Left lung (tissue), 10 donors: Measurements from ENCODE around the gene BDKRB1. TPM values are rescaled to one million over a fixed set of nuclear protein-coding genes. Genes with fewer than 3 reads are reported as not detected.

Experiments used
- ATAC-seq: fragments of 200-7000 bp; cut with Tn5 transposase; one replicate; pipeline ENCODE4 v1.9.1; 2020; ENCODE audit warnings: moderate library complexity
- DNase-seq, 4 donors: peaks; one replicate each; pipeline ENCODE4 v3.0.0-alpha.2; 2013 to 2020
- H3K27ac ChIP-seq, 2 donors: fragments of 200-600 bp; sonication (generic) in 1 of 2; one replicate each; pipeline versions ENCODE4 v1.5.0 to v1.8.0; 2020 to 2021
- H3K27me3 ChIP-seq, 2 donors: fragments of 200-600 bp; sonication (generic) in 1 of 2; one replicate each; pipeline versions ENCODE4 v1.5.0 to v1.8.0; 2020 to 2021
- H3K36me3 ChIP-seq, 2 donors: fragments of 200-600 bp; sonication (generic) in 1 of 2; one replicate each; pipeline versions ENCODE4 v1.5.0 to v1.8.0; 2020 to 2021
- H3K4me1 ChIP-seq, 2 donors: fragments of 200-600 bp; one replicate each; pipeline ENCODE4 v1.8.0; 2021
- H3K4me3 ChIP-seq, 2 donors: fragments of 200-600 bp; sonication (generic) in 1 of 2; one replicate each; pipeline versions ENCODE4 v1.5.0 to v1.8.0; 2020 to 2021; ENCODE audit warnings: mild to moderate bottlenecking in 1 of 2
- H3K9me3 ChIP-seq, 2 donors: fragments of 200-600 bp; sonication (generic) in 1 of 2; one replicate each; pipeline versions ENCODE4 v1.5.0 to v1.8.0; 2020 to 2021
- CTCF ChIP-seq, 2 donors: fragments of 200-600 bp; sonication (generic) in 1 of 2; IDR thresholded peaks; one replicate each; pipeline versions ENCODE4 v1.5.0 to v1.8.0; 2021; ENCODE audit warnings: antibody characterized with exemption in 2 of 2
- intact Hi-C, 2 donors: fragments of 100-400 bp; cut with DNase I; formaldehyde crosslinking; loops; one replicate each; pipeline versions ENCODE4 v1.11.2 to v1.14.2; 2022
- polyA plus RNA-seq, 6 donors: library from polyadenylated mRNA; unstranded; fragments of 120-200 nt; gene quantifications; one replicate each; pipeline ENCODE4 v1.2.1, GENCODE V29; 2013; ENCODE audit not compliant: insufficient read length in 6 of 6
- total RNA-seq, 2 donors: library from RNA; stranded (reverse); fragmentation: NEBNext Ultra II Directional; extraction: Animal tissue kit (Norgen Biotek cat#: 25700); gene quantifications; one replicate each; pipeline ENCODE4 v1.2.1, GENCODE V29; 2021
- donor health status: DM: no; HTN: yes; CAD: no.
- donor health status: DM: no; HTN: no; CAD: no.

BDKRB1 gene
- total and polyA plus RNA-seq, 8 donors = 0.24 to 0.99 (median 0.35) TPM; not detected in 1

GRCh38 chr14:96245710-96246538 lies 10.1 kb upstream of the BDKRB1 start:
- TF ChIP-seq CTCF (IDR thresholded peaks at IDR 0.05) = no peak
- peak in 1 of 4 donors; percentile 4 for DNase-seq
- H3K27me3 ChIP-seq = no peaks in the 10 kb centered on the region
- H3K36me3 ChIP-seq = no peaks in the 10 kb centered on the region
- H3K4me1 ChIP-seq = no peaks in the 10 kb centered on the region
- no peaks in the 10 kb centered on the region for H3K9me3 ChIP-seq
- no peak overlapping the region for H3K4me3 ChIP-seq
- intact Hi-C loops = no loop called here
- no peak for ATAC-seq
- no peak overlapping the region for H3K27ac ChIP-seq

GRCh38 chr14:96246539-96246847 lies 9.5 kb upstream of the BDKRB1 start:
- no peak for TF ChIP-seq CTCF (IDR thresholded peaks at IDR 0.05)
- peak; percentile 73 for ATAC-seq
- no peak overlapping the region for H3K4me3 ChIP-seq
- no peaks in the 10 kb centered on the region for H3K9me3 ChIP-seq
- no peak for DNase-seq
- no peaks in the 10 kb centered on the region for H3K36me3 ChIP-seq
- H3K4me1 ChIP-seq = no peaks in the 10 kb centered on the region
- no peaks in the 10 kb centered on the region for H3K27me3 ChIP-seq
- intact Hi-C loops = no loop called here
- H3K27ac ChIP-seq = no peak overlapping the region

GRCh38 chr14:96247031-96247430 lies 9.0 kb upstream of the BDKRB1 start:
- no peak for ATAC-seq
- Histone ChIP-seq H3K36me3 (no peaks in the 10 kb centered on the region), H3K27ac (no peak overlapping the region), H3K9me3 (no peaks in the 10 kb centered on the region), H3K4me1 (no peaks in the 10 kb centered on the region), H3K4me3 (no peak overlapping the region), H3K27me3 (no peaks in the 10 kb centered on the region)
- DNase-seq = no peak
- intact Hi-C loops = no loop called here
- no peak for TF ChIP-seq CTCF (IDR thresholded peaks at IDR 0.05)

- Histone ChIP-seq H3K27ac (no peak overlapping the region), H3K4me1 (no peaks in the 10 kb centered on the region), H3K9me3 (no peaks in the 10 kb centered on the region), H3K27me3 (no peaks in the 10 kb centered on the region), H3K36me3 (no peaks in the 10 kb centered on the region), H3K4me3 (no peak overlapping the region)
- ATAC-seq (peak; percentile 64), DNase-seq (peak in 1 of 4 donors; percentile 43)
- intact Hi-C loops = no loop called here
- TF ChIP-seq CTCF (IDR thresholded peaks at IDR 0.05) = no peak
These were observed 7.0 kb upstream of the BDKRB1 start for GRCh38 chr14:96249029-96249428.

- TF ChIP-seq CTCF (IDR thresholded peaks at IDR 0.05) = no peak
- peak in 1 of 4 donors; percentile 6 for DNase-seq
- no peak overlapping the region for H3K27ac ChIP-seq
- no peaks in the 10 kb centered on the region for H3K27me3 ChIP-seq
- no peaks in the 10 kb centered on the region for H3K36me3 ChIP-seq
- no peaks in the 10 kb centered on the region for H3K4me1 ChIP-seq
- ATAC-seq = no peak
- intact Hi-C loops = no loop called here
- H3K4me3 ChIP-seq = no peak overlapping the region
- no peaks in the 10 kb centered on the region for H3K9me3 ChIP-seq
These were observed 5.5 kb upstream of the BDKRB1 start for GRCh38 chr14:96250485-96250884.
